Measurements from ENCODE around the gene VIM. TPM values are rescaled to one million over a fixed set of nuclear protein-coding genes. Genes with fewer than 3 reads are reported as not detected.

VIM gene
- total and polyA plus RNA-seq, 2 donors (not counting 1 experiment from before 2014, with no cell fraction given), result 343 to 375 TPM

DNA sequence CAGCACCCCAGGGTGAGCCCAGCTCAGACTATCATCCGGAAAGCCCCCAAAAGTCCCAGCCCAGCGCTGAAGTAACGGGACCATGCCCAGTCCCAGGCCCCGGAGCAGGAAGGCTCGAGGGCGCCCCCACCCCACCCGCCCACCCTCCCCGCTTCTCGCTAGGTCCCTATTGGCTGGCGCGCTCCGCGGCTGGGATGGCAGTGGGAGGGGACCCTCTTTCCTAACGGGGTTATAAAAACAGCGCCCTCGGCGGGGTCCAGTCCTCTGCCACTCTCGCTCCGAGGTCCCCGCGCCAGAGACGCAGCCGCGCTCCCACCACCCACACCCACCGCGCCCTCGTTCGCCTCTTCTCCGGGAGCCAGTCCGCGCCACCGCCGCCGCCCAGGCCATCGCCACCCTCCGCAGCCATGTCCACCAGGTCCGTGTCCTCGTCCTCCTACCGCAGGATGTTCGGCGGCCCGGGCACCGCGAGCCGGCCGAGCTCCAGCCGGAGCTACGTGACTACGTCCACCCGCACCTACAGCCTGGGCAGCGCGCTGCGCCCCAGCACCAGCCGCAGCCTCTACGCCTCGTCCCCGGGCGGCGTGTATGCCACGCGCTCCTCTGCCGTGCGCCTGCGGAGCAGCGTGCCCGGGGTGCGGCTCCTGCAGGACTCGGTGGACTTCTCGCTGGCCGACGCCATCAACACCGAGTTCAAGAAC lies 1.1 kb downstream of the VIM start:
- intact Hi-C loops (cut with micrococcal nuclease), result loop anchor here (5.0 kb wide), 1 partner anchor 413 kb away; the partner anchor contains the start of gene STAM
- Histone ChIP-seq H3K9ac (ENCODE audit: low read length) (peak overlapping the region; percentile 90), H3K27ac (ENCODE audit: low read length in 2 of 2) (peak overlapping the region; percentile 91 to 97), H3K4me3 (ENCODE audit: control extremely low read depth in 1 of 5, extremely low read depth in 1 of 5, insufficient read depth in 1 of 5, low read depth in 2 of 5, low read length in 4 of 5) (peak overlapping the region; percentile 78 to 89 (median 82)), H3K27me3 (replicated peaks in 1 of 4; ENCODE audit: control extremely low read depth in 1 of 4, control insufficient read depth in 3 of 4, insufficient read depth in 4 of 4, low read length in 3 of 4) (no peaks in the 10 kb centered on the region), H4K20me1 (ENCODE audit: control insufficient read depth, insufficient read depth, low read length, poor library complexity, severe bottlenecking) (peaks cover 49% of the 10 kb centered on the region), H3K4me1 (ENCODE audit: control insufficient read depth in 2 of 2, insufficient read depth in 2 of 2, low read length in 2 of 2) (peaks cover 31% of the 10 kb centered on the region in 2 donors), H2AFZ (ENCODE audit: insufficient read depth, low read depth, low read length, poor library complexity, severe bottlenecking) (peak overlapping the region; percentile 80), H3K36me3 (replicated peaks in 1 of 2; ENCODE audit: control extremely low read depth in 1 of 2, control insufficient read depth in 1 of 2, extremely low read depth in 1 of 2, insufficient read depth in 2 of 2, low read length in 1 of 2) (peaks cover 17 to 33% of the 10 kb centered on the region in 2 experiments), H3K9me3 (ENCODE audit: control extremely low read depth in 1 of 3, control insufficient read depth in 2 of 3, insufficient read depth in 1 of 3, low read length in 2 of 3) (no peaks in the 10 kb centered on the region), H3K79me2 (ENCODE audit: control insufficient read depth, insufficient read depth, low read length) (peaks cover 26% of the 10 kb centered on the region), H3K4me2 (replicated peaks; ENCODE audit: low read depth, low read length, poor library complexity, severe bottlenecking) (peak overlapping the region; percentile 81)
- H3K27ac Mint-ChIP-seq, result peak overlapping the region; percentile 100
- no peaks in the 10 kb centered on the region for H3K27me3 Mint-ChIP-seq
- WGBS (ENCODE audit: insufficient coverage), result under 1% methylated on average over 62 of the region's 72 CpGs
- ChIA-PET POLR2A (interaction anchor here (0.9 to 4.8 kb wide), 6 partner anchors 9 to 1430 kb away, joined by 3 to 91 read pairs (median 14); partner anchors contain the start of genes ARL5B, RSU1 and TRDMT1), CTCF (interaction anchor here (1.0 to 7.0 kb wide), 13 partner anchors 9 to 416 kb away, joined by 3 to 94 read pairs (median 8); partner anchors contain the start of genes RSU1, STAM and TRDMT1)
- H3K9me3 Mint-ChIP-seq (ENCODE audit: insufficient read depth), result no peaks in the 10 kb centered on the region
- TF ChIP-seq, protein P1, sequence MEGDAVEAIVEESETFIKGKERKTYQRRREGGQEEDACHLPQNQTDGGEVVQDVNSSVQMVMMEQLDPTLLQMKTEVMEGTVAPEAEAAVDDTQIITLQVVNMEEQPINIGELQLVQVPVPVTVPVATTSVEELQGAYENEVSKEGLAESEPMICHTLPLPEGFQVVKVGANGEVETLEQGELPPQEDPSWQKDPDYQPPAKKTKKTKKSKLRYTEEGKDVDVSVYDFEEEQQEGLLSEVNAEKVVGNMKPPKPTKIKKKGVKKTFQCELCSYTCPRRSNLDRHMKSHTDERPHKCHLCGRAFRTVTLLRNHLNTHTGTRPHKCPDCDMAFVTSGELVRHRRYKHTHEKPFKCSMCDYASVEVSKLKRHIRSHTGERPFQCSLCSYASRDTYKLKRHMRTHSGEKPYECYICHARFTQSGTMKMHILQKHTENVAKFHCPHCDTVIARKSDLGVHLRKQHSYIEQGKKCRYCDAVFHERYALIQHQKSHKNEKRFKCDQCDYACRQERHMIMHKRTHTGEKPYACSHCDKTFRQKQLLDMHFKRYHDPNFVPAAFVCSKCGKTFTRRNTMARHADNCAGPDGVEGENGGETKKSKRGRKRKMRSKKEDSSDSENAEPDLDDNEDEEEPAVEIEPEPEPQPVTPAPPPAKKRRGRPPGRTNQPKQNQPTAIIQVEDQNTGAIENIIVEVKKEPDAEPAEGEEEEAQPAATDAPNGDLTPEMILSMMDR (IDR thresholded peaks at IDR 0.05), result peak; percentile 10
- no peak for TF ChIP-seq EZH2 (IDR thresholded peaks at IDR 0.05; ENCODE audit: borderline replicate concordance, insufficient read depth, low read depth, low read length, poor library complexity, severe bottlenecking)
- H3K4me3 Mint-ChIP-seq, result peak overlapping the region; percentile 99
- peak; percentile 26 for ATAC-seq (ENCODE audit: low read depth)
- H3K4me1 Mint-ChIP-seq, result peaks cover 38% of the 10 kb centered on the region
- no peak for DNase-seq

DNA sequence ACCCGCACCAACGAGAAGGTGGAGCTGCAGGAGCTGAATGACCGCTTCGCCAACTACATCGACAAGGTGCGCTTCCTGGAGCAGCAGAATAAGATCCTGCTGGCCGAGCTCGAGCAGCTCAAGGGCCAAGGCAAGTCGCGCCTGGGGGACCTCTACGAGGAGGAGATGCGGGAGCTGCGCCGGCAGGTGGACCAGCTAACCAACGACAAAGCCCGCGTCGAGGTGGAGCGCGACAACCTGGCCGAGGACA lies 1.6 kb downstream of the VIM start:
- Mint-ChIP-seq H3K4me1 (peaks cover 40% of the 10 kb centered on the region), H3K27me3 (no peaks in the 10 kb centered on the region), H3K27ac (peak overlapping the region; percentile 100), H3K4me3 (peak overlapping the region; percentile 99), H3K9me3 (ENCODE audit: insufficient read depth) (no peaks in the 10 kb centered on the region)
- ChIA-PET POLR2A (interaction anchor here (0.9 to 4.8 kb wide), 7 partner anchors 8 to 1430 kb away, joined by 3 to 91 read pairs (median 4); partner anchors contain the start of genes ARL5B, PTER, RSU1 and TRDMT1), CTCF (interaction anchor here (1.0 to 7.0 kb wide), 13 partner anchors 10 to 416 kb away, joined by 3 to 94 read pairs (median 8); partner anchors contain the start of genes RSU1, STAM and TRDMT1)
- H3K9me3 ChIP-seq (ENCODE audit: control extremely low read depth in 1 of 3, control insufficient read depth in 2 of 3, insufficient read depth in 1 of 3, low read length in 2 of 3), result no peaks in the 10 kb centered on the region
- no peaks in the 10 kb centered on the region for H3K27me3 ChIP-seq (replicated peaks in 1 of 4; ENCODE audit: control extremely low read depth in 1 of 4, control insufficient read depth in 3 of 4, insufficient read depth in 4 of 4, low read length in 3 of 4)
- no peak for TF ChIP-seq EZH2 (IDR thresholded peaks at IDR 0.05; ENCODE audit: borderline replicate concordance, insufficient read depth, low read depth, low read length, poor library complexity, severe bottlenecking)
- TF ChIP-seq, protein P1 (IDR thresholded peaks at IDR 0.05), result no peak
- peaks cover 21 to 38% of the 10 kb centered on the region in 2 experiments for H3K36me3 ChIP-seq (replicated peaks in 1 of 2; ENCODE audit: control extremely low read depth in 1 of 2, control insufficient read depth in 1 of 2, extremely low read depth in 1 of 2, insufficient read depth in 2 of 2, low read length in 1 of 2)
- H3K4me1 ChIP-seq (ENCODE audit: control insufficient read depth in 2 of 2, insufficient read depth in 2 of 2, low read length in 2 of 2), result peaks cover 31% of the 10 kb centered on the region in 2 donors
- intact Hi-C loops (cut with micrococcal nuclease), result loop anchor here (5.0 kb wide), 1 partner anchor 413 kb away; the partner anchor contains the start of gene STAM
- no peak for ATAC-seq (ENCODE audit: low read depth)
- no peak for DNase-seq
- H2AFZ ChIP-seq (ENCODE audit: insufficient read depth, low read depth, low read length, poor library complexity, severe bottlenecking), result peak overlapping the region; percentile 80
- peak overlapping the region; percentile 81 for H3K4me2 ChIP-seq (replicated peaks; ENCODE audit: low read depth, low read length, poor library complexity, severe bottlenecking)
- H4K20me1 ChIP-seq (ENCODE audit: control insufficient read depth, insufficient read depth, low read length, poor library complexity, severe bottlenecking), result peaks cover 53% of the 10 kb centered on the region
- peak overlapping the region; percentile 78 to 89 (median 82) for H3K4me3 ChIP-seq (ENCODE audit: control extremely low read depth in 1 of 5, extremely low read depth in 1 of 5, insufficient read depth in 1 of 5, low read depth in 2 of 5, low read length in 4 of 5)
- H3K79me2 ChIP-seq (ENCODE audit: control insufficient read depth, insufficient read depth, low read length), result peaks cover 24% of the 10 kb centered on the region
- H3K9ac ChIP-seq (ENCODE audit: low read length), result peak overlapping the region; percentile 90
- WGBS (ENCODE audit: insufficient coverage), result under 1% methylated on average over 21 of the region's 21 CpGs
- H3K27ac ChIP-seq (ENCODE audit: low read length in 2 of 2), result peak overlapping the region; percentile 91 to 97
